GM12878 (cell line): ENCODE measurements around the gene SDHAF1. TPM values are rescaled to one million over a fixed set of nuclear protein-coding genes. Genes with fewer than 3 reads are reported as not detected.

ENCODE experiments used
- ATAC-seq: fragments of 200-7000 bp; cut with Tn5 transposase; 3 replicates; pipeline ENCODE4 v1.9.1; 2020; ENCODE audit warnings: mild to moderate bottlenecking, moderate library complexity
- BruUV-seq: library from RNA; stranded (reverse); fragments of 400-500 nt; replicated peaks from 2 replicates; lab custom pipeline; 2021; lab: Mats Ljungman, UMichigan
- CTCF ChIA-PET: fragments of 300-600 bp; sonication (Branson Sonifier 250); formaldehyde crosslinking; extraction: SDS; loops from one replicate; lab custom pipeline; 2021; ENCODE audit warnings: inconsistent platforms; lab: Yijun Ruan, JAX
- POLR2A ChIA-PET: fragments of 350-600 bp; formaldehyde crosslinking; extraction: SDS; loops from one replicate; lab custom pipeline; 2021; ENCODE audit warnings: inconsistent platforms; lab: Charles Lee
- RAD21 ChIA-PET: fragments of 300-600 bp; sonication (Branson Sonifier 250); formaldehyde crosslinking; loops from one replicate; lab custom pipeline; 2023; ENCODE audit warnings: antibody characterized with exemption; ENCODE audit not compliant: unreplicated experiment; lab: Charles Lee
- SMC1A ChIA-PET: fragments of 300-600 bp; sonication (Branson Sonifier 250); formaldehyde crosslinking; loops from one replicate; lab custom pipeline; 2023; ENCODE audit not compliant: unreplicated experiment, uncharacterized antibody; lab: Charles Lee
- DNase-seq: peaks from one replicate; pipeline ENCODE4 v3.0.0-alpha.2; 2011; ENCODE audit warnings: low read depth, low spot score
- FAIRE-seq: peaks from 3 replicates; lab custom pipeline; 2011; peaks lifted over from hg19 to GRCh38; lab: Jason Lieb, UNC
- H2AFZ ChIP-seq: 2 replicates; pipeline ENCODE4 v1.6.0; 2011; ENCODE audit warnings: low read depth, low read length, control low read depth; ENCODE audit not compliant: control insufficient read depth
- H3K27ac ChIP-seq: 2 replicates; pipeline ENCODE4 v1.5.1; 2011; ENCODE audit warnings: control low read depth; ENCODE audit not compliant: control insufficient read depth, insufficient read depth
- H3K27me3 ChIP-seq, 2 experiments: replicated peaks in 1 of 2; 2 replicates each; pipeline versions ENCODE4 v1.6.0 to v1.6.1; 2011; ENCODE audit warnings: low read length in 1 of 2; ENCODE audit not compliant: control insufficient read depth in 2 of 2, insufficient read depth in 2 of 2
- H3K36me3 ChIP-seq, 2 experiments: 2 replicates each; pipeline ENCODE4 v1.5.1; 2011; ENCODE audit warnings: low read length in 1 of 2; ENCODE audit not compliant: control insufficient read depth in 2 of 2, insufficient read depth in 2 of 2
- H3K4me1 ChIP-seq: 2 replicates; pipeline ENCODE4 v1.6.1; 2011; ENCODE audit warnings: mild to moderate bottlenecking, low read length, moderate library complexity, mixed read lengths; ENCODE audit not compliant: control insufficient read depth, insufficient read depth
- H3K4me2 ChIP-seq: 2 replicates; pipeline ENCODE4 v1.6.0; 2011; ENCODE audit warnings: control low read depth; ENCODE audit not compliant: control insufficient read depth, insufficient read depth
- H3K4me3 ChIP-seq: fragments of 200-600 bp; sonication (generic); 2 replicates; pipeline ENCODE4 v1.5.1; 2016
- H3K79me2 ChIP-seq: 2 replicates; pipeline ENCODE4 v1.6.0; 2011; ENCODE audit warnings: low read length; ENCODE audit not compliant: control insufficient read depth, insufficient read depth
- H3K9ac ChIP-seq: 2 replicates; pipeline ENCODE4 v1.8.0; 2011; ENCODE audit warnings: low read length, control low read depth, mixed read lengths; ENCODE audit not compliant: control insufficient read depth, insufficient read depth
- H3K9me3 ChIP-seq: replicated peaks from 3 replicates; pipeline ENCODE4 v1.5.1; 2011; ENCODE audit warnings: mild to moderate bottlenecking, low read length; ENCODE audit not compliant: control insufficient read depth, insufficient read depth
- H4K20me1 ChIP-seq: 2 replicates; pipeline ENCODE4 v1.6.0; 2011; ENCODE audit not compliant: control insufficient read depth, insufficient read depth
- ASH2L ChIP-seq: fragments of 300-600, 200-600 bp; sonication (generic); IDR thresholded peaks from 2 replicates; pipeline ENCODE4 v1.6.1; 2017; ENCODE audit warnings: low read depth, mild to moderate bottlenecking, borderline replicate concordance
- CREM ChIP-seq: IDR thresholded peaks from 2 replicates; pipeline ENCODE4 v1.6.1; 2014; ENCODE audit warnings: antibody characterized with exemption, low read depth
- HCFC1 ChIP-seq: fragments of 150-350 bp; IDR thresholded peaks from 2 replicates; pipeline ENCODE4 v1.6.1; 2014; ENCODE audit warnings: low read length
- IRF4 ChIP-seq: IDR thresholded peaks from 2 replicates; pipeline ENCODE4 v1.6.1; 2011; ENCODE audit warnings: low read depth, low read length
- JUNB ChIP-seq: IDR thresholded peaks from 2 replicates; pipeline ENCODE4 v1.6.1; 2016; ENCODE audit warnings: antibody characterized with exemption, mild to moderate bottlenecking
- KLF5 ChIP-seq: fragments of 450-650 bp; IDR thresholded peaks from 2 replicates; pipeline ENCODE4 v1.6.1; 2014; ENCODE audit warnings: mild to moderate bottlenecking; ENCODE audit not compliant: partially characterized antibody
- RBBP5 ChIP-seq: fragments of 200-600 bp; sonication (generic); conservative IDR thresholded peaks from 2 replicates; pipeline ENCODE4 v1.6.1; 2016
- RELA ChIP-seq: fragments of 450-650 bp; IDR thresholded peaks from 2 replicates; pipeline ENCODE4 v1.8.0; 2014; ENCODE audit warnings: borderline replicate concordance; ENCODE audit not compliant: partially characterized antibody
- SMC3 ChIP-seq: IDR thresholded peaks from 2 replicates; pipeline ENCODE4 v1.6.1; 2011; ENCODE audit warnings: low read length, improper control_type of control experiment, borderline replicate concordance
- ZNF384 ChIP-seq: IDR thresholded peaks from 2 replicates; pipeline ENCODE4 v1.6.1; 2012; ENCODE audit warnings: low read depth, mild to moderate bottlenecking, low read length, improper control_type of control experiment, borderline replicate concordance
- ZZZ3 ChIP-seq: IDR thresholded peaks from 2 replicates; pipeline ENCODE4 v1.6.1; 2011; ENCODE audit warnings: low read depth; ENCODE audit not compliant: control insufficient read depth, insufficient read length
- WGBS: methylation state at CpG from one replicate; pipeline ENCODE4 v1.1.6; 2016; ENCODE audit warnings: low lambda C conversion rate; ENCODE audit not compliant: insufficient replicate concordance, insufficient coverage; ENCODE audit errors: missing lambda C conversion rate; 5-methylcytosine and 5-hydroxymethylcytosine counted together
- in situ Hi-C: fragments of 300-500 bp; cut with MboI; formaldehyde crosslinking; loops from 9 replicates; pipeline ENCODE4 v1.14.3; 2018; ENCODE audit warnings: mixed read lengths
- intact Hi-C: fragments of 100-400 bp; cut with micrococcal nuclease; formaldehyde crosslinking; loops from one replicate; pipeline ENCODE4 v1.14.2; 2022; ENCODE audit not compliant: unreplicated experiment
- polyA plus RNA-seq, 11 experiments: library from polyadenylated mRNA; depleted of rRNA in 4 of 11; unstranded in 6 of 11; stranded (reverse) in 5 of 11; fragments of >200 nt; fragmentation: Nextera tagmentation in 4 of 11; fragmentation: Illumina TruSeq in 1 of 11; extraction: Ambion mirVana in 4 of 11; extraction: Trizol in 1 of 11; gene quantifications; 1 replicate in 1 of 11; 2 replicates in 10 of 11; pipeline versions ENCODE4 v1.2.1 to v1.2.3, GENCODE V29; 2011 to 2016; ENCODE audit warnings: inconsistent platforms in 2 of 11, missing spikeins in 2 of 11, low read depth in 1 of 11
- total RNA-seq, 4 experiments: library from RNA; depleted of rRNA in 3 of 4; stranded (reverse); fragments of >200 nt in 3 of 4; fragmentation: Illumina TruSeq in 1 of 4; extraction: Trizol in 1 of 4; gene quantifications; 2 replicates each; pipeline versions ENCODE4 v1.2.1 to v1.2.3, GENCODE V29; 2013 to 2021
- TF ChIP-seq, protein P1 (sequence below): IDR thresholded peaks from 2 replicates; pipeline ENCODE4 v1.6.1; 2012; ENCODE audit warnings: low read depth, low read length, improper control_type of control experiment
- TF ChIP-seq, protein P2 (sequence below): fragments of 450-650 bp; IDR thresholded peaks from 2 replicates; pipeline ENCODE4 v1.6.1; 2017; ENCODE audit warnings: mild to moderate bottlenecking, low read depth, inconsistent platforms; ENCODE audit not compliant: poor library complexity, severe bottlenecking

The SDHAF1 gene
- total and polyA plus RNA-seq, 10 of the 15 experiments (the other 5 are each of a cell fraction or from before 2014, with no cell fraction given) = 0.74 to 45.6 (median 24.4) TPM

DNA sequence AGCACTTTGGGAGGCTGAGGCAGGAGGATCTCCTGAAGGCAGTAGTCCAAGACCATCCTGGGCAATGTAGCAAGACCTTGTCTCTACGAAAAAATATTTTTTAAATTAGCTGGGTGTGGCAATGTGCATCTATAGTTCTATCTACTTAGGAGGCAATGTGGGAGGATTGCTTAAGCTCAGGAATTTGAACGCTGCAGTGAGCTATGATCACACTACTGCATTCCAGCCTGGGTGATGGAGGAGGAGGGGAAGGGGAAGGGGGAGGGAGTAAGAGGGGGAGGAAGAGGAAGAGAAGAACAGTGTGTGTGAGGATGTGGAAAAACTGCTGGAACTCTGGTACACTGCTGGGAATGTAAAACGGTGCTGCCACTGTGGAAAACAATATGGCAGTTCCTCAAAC lies 46.8 kb downstream of the SDHAF1 start:
- intact Hi-C loops = no loop called here
- no peak overlapping the region for H3K27ac ChIP-seq
- BruUV-seq = no TSS peak
- H3K36me3 ChIP-seq = peaks cover 0 to 2% of the 10 kb centered on the region in 2 experiments; a peak in 2 of 4 replicates
- in situ Hi-C loops = no loop called here
- H4K20me1 ChIP-seq = no peaks in the 10 kb centered on the region
- ATAC-seq (no peak), FAIRE-seq (no peak), DNase-seq (no peak)
- H3K4me2 ChIP-seq = no peak overlapping the region
- 74% methylated on average over 3 of the region's 3 CpGs for WGBS
- no peak for TF ChIP-seq RBBP5
- no peak for TF ChIP-seq KLF5
- TF ChIP-seq ZZZ3 = no peak
- TF ChIP-seq CREM = no peak
- TF ChIP-seq, protein P1, sequence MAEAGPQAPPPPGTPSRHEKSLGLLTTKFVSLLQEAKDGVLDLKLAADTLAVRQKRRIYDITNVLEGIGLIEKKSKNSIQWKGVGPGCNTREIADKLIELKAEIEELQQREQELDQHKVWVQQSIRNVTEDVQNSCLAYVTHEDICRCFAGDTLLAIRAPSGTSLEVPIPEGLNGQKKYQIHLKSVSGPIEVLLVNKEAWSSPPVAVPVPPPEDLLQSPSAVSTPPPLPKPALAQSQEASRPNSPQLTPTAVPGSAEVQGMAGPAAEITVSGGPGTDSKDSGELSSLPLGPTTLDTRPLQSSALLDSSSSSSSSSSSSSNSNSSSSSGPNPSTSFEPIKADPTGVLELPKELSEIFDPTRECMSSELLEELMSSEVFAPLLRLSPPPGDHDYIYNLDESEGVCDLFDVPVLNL = no peak
- TF ChIP-seq ASH2L = no peak
- no peak for TF ChIP-seq RELA
- no peak for TF ChIP-seq SMC3
- TF ChIP-seq JUNB = no peak
- TF ChIP-seq, protein P2, sequence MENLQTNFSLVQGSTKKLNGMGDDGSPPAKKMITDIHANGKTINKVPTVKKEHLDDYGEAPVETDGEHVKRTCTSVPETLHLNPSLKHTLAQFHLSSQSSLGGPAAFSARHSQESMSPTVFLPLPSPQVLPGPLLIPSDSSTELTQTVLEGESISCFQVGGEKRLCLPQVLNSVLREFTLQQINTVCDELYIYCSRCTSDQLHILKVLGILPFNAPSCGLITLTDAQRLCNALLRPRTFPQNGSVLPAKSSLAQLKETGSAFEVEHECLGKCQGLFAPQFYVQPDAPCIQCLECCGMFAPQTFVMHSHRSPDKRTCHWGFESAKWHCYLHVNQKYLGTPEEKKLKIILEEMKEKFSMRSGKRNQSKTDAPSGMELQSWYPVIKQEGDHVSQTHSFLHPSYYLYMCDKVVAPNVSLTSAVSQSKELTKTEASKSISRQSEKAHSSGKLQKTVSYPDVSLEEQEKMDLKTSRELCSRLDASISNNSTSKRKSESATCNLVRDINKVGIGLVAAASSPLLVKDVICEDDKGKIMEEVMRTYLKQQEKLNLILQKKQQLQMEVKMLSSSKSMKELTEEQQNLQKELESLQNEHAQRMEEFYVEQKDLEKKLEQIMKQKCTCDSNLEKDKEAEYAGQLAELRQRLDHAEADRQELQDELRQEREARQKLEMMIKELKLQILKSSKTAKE = no peak
- TF ChIP-seq HCFC1 = no peak
- TF ChIP-seq ZNF384 = no peak
- TF ChIP-seq IRF4 = no peak
- no peaks in the 10 kb centered on the region for H3K27me3 ChIP-seq
- no peak overlapping the region for H3K4me3 ChIP-seq
- H2AFZ ChIP-seq = no peak overlapping the region
- POLR2A ChIA-PET = interaction anchor here (0.6 kb wide), 1 partner anchor 179 kb away, joined by 5 read pairs; no protein-coding TSS in a partner anchor
- no peaks in the 10 kb centered on the region for H3K9me3 ChIP-seq
- SMC1A ChIA-PET = interaction anchor here (0.6 to 0.7 kb wide), 2 partner anchors 10 to 89 kb away, joined by 3 read pairs; no protein-coding TSS in a partner anchor
- RAD21 ChIA-PET = no interaction called here
- no peak overlapping the region for H3K9ac ChIP-seq
- no peaks in the 10 kb centered on the region for H3K79me2 ChIP-seq
- no peaks in the 10 kb centered on the region for H3K4me1 ChIP-seq
- CTCF ChIA-PET = no interaction called here
